Neural cell (in vitro differentiated cells): ENCODE results near the gene RIPOR1. TPM values are rescaled to one million over a fixed set of nuclear protein-coding genes. Genes with fewer than 3 reads are reported as not detected.

Experiments
- H2AFZ ChIP-seq: fragments of 200-600, 300-800 bp; sonication (generic), shearing (Covaris generic); 2 replicates; pipeline ENCODE4 v1.6.0; 2014; ENCODE audit warnings: low read depth, mild to moderate bottlenecking, antibody characterized with exemption, low read length, moderate library complexity
- H3F3A ChIP-seq: fragments of 200-600 bp; shearing (Covaris generic); 2 replicates; pipeline ENCODE4 v1.6.1; 2016; ENCODE audit warnings: mild to moderate bottlenecking, moderate library complexity, mixed read lengths, antibody characterized with exemption, low read length; ENCODE audit not compliant: insufficient read depth, poor library complexity, severe bottlenecking
- H3K27ac ChIP-seq: fragments of 200-600, 300-800 bp; sonication (generic), shearing (Covaris generic); 2 replicates; pipeline ENCODE4 v1.5.1; 2014; ENCODE audit warnings: mild to moderate bottlenecking, low read length, moderate library complexity
- H3K27me3 ChIP-seq: fragments of 300-800, 200-600 bp; sonication (generic), shearing (Covaris generic); 2 replicates; pipeline ENCODE4 v1.6.0; 2014; ENCODE audit warnings: mild to moderate bottlenecking, low read depth, low read length, moderate library complexity; ENCODE audit not compliant: insufficient read depth
- H3K36me3 ChIP-seq: fragments of 300-800, 200-600 bp; sonication (generic), shearing (Covaris generic); 2 replicates; pipeline ENCODE4 v1.5.1; 2014; ENCODE audit warnings: mild to moderate bottlenecking, antibody characterized with exemption, low read length, moderate library complexity; ENCODE audit not compliant: insufficient read depth
- H3K4me2 ChIP-seq: fragments of 300-800, 200-600 bp; sonication (generic), shearing (Covaris generic); 2 replicates; pipeline ENCODE4 v1.6.0; 2014; ENCODE audit warnings: mild to moderate bottlenecking, low read length
- H3K4me3 ChIP-seq: fragments of 300-800, 200-600 bp; sonication (generic), shearing (Covaris generic); 2 replicates; pipeline ENCODE4 v1.5.1; 2014; ENCODE audit warnings: mild to moderate bottlenecking, low read length, moderate library complexity
- H3K79me2 ChIP-seq: fragments of 200-600 bp; shearing (Covaris generic); replicated peaks from 2 replicates; pipeline ENCODE4 v1.6.0; 2014; ENCODE audit warnings: mild to moderate bottlenecking, low read length, moderate library complexity; ENCODE audit not compliant: insufficient read depth
- H3K9ac ChIP-seq: fragments of 300-800, 200-600 bp; sonication (generic), shearing (Covaris generic); 2 replicates; pipeline ENCODE4 v1.6.1; 2016; ENCODE audit warnings: mild to moderate bottlenecking, low read length, mixed read lengths
- H3K9me2 ChIP-seq: fragments of 200-600 bp; shearing (Covaris generic); 2 replicates; pipeline ENCODE4 v1.6.1; 2016; ENCODE audit warnings: mild to moderate bottlenecking, low read length, mixed read lengths; ENCODE audit not compliant: insufficient read depth
- H3K9me3 ChIP-seq: fragments of 200-600, 300-800 bp; sonication (generic), shearing (Covaris generic); 2 replicates; pipeline ENCODE4 v1.6.1; 2016; ENCODE audit warnings: mild to moderate bottlenecking, mixed run types, low read length, moderate library complexity, mixed read lengths
- H4K20me1 ChIP-seq: fragments of 200-600 bp; shearing (Covaris generic); 2 replicates; pipeline ENCODE4 v1.6.1; 2016; ENCODE audit warnings: mild to moderate bottlenecking, mixed run types; ENCODE audit not compliant: insufficient read depth
- CTCF ChIP-seq: fragments of 450-650 bp; IDR thresholded peaks from 2 replicates; pipeline ENCODE4 v1.5.1; 2014; ENCODE audit warnings: antibody characterized with exemption, mild to moderate bottlenecking, moderate library complexity; ENCODE audit not compliant: poor library complexity, severe bottlenecking
- EP300 ChIP-seq: fragments of 450-650 bp; conservative IDR thresholded peaks from 2 replicates; pipeline ENCODE4 v1.6.1; 2014; ENCODE audit warnings: antibody characterized with exemption, mild to moderate bottlenecking, moderate library complexity; ENCODE audit not compliant: poor library complexity, severe bottlenecking
- EZH2 ChIP-seq: fragments of 200-600, 300-800 bp; shearing (Covaris generic), sonication (generic); IDR thresholded peaks from 2 replicates; pipeline ENCODE4 v1.6.1; 2014; ENCODE audit warnings: antibody characterized with exemption, low read length, borderline replicate concordance, mild to moderate bottlenecking; ENCODE audit not compliant: insufficient read depth, poor library complexity, severe bottlenecking
- MXI1 ChIP-seq: fragments of 450-650 bp; conservative IDR thresholded peaks from 2 replicates; pipeline ENCODE4 v1.6.1; 2014; ENCODE audit warnings: antibody characterized with exemption, mild to moderate bottlenecking; ENCODE audit not compliant: poor library complexity, severe bottlenecking
- POLR2AphosphoS5 ChIP-seq: IDR thresholded peaks from 2 replicates; pipeline ENCODE4 v1.6.1; 2012
- RAD21 ChIP-seq: fragments of 450-650 bp; conservative IDR thresholded peaks from 2 replicates; pipeline ENCODE4 v1.6.1; 2014; ENCODE audit warnings: antibody characterized with exemption, mild to moderate bottlenecking, moderate library complexity
- REST ChIP-seq: IDR thresholded peaks from 2 replicates; pipeline ENCODE4 v1.6.1; 2012; ENCODE audit warnings: borderline replicate concordance
- SMC3 ChIP-seq: fragments of 450-650 bp; conservative IDR thresholded peaks from 2 replicates; pipeline ENCODE4 v1.6.1; 2014; ENCODE audit warnings: antibody characterized with exemption, mild to moderate bottlenecking, moderate library complexity; ENCODE audit not compliant: poor library complexity
- TAF1 ChIP-seq: IDR thresholded peaks from 2 replicates; pipeline ENCODE4 v1.6.1; 2012; ENCODE audit warnings: low read depth
- polyA plus RNA-seq: library from polyadenylated mRNA; depleted of rRNA; stranded (reverse); fragments of >200 nt; gene quantifications from 2 replicates; pipeline ENCODE4 v1.2.3, GENCODE V29; 2014

The RIPOR1 gene
- polyA plus RNA-seq, 1 donor from 2014 or later = 13.2 TPM

- H3K79me2 ChIP-seq = no peaks in the 10 kb centered on the region
- no peaks in the 10 kb centered on the region for H3F3A ChIP-seq
- no peaks in the 10 kb centered on the region for H3K27me3 ChIP-seq
- peaks cover 6% of the 10 kb centered on the region for H3K36me3 ChIP-seq
- no peak for TF ChIP-seq POLR2AphosphoS5
- no peak for TF ChIP-seq TAF1
- no peak for TF ChIP-seq SMC3
- no peak for TF ChIP-seq EP300
- TF ChIP-seq EZH2 = no peak
- no peak for TF ChIP-seq REST
- TF ChIP-seq RAD21 = no peak
- TF ChIP-seq CTCF = no peak
- H3K9me3 ChIP-seq = no peaks in the 10 kb centered on the region
- no peak overlapping the region for H3K27ac ChIP-seq
- no peak overlapping the region for H3K4me3 ChIP-seq
- H2AFZ ChIP-seq = no peak overlapping the region
- no peak overlapping the region for H3K4me2 ChIP-seq
- H4K20me1 ChIP-seq = no peaks in the 10 kb centered on the region
- H3K9me2 ChIP-seq = no peaks in the 10 kb centered on the region
- H3K9ac ChIP-seq = no peak overlapping the region
These were observed 21.3 kb downstream of the RIPOR1 start for GRCh38 chr16:67549936-67550335.

- no peak overlapping the region for H3K4me2 ChIP-seq
- H3K9ac ChIP-seq = no peak overlapping the region
- no peaks in the 10 kb centered on the region for H3K9me2 ChIP-seq
- no peak for TF ChIP-seq REST
- TF ChIP-seq TAF1 = no peak
- TF ChIP-seq MXI1 = no peak
- TF ChIP-seq RAD21 = no peak
- TF ChIP-seq SMC3 = no peak
- TF ChIP-seq EP300 = no peak
- TF ChIP-seq EZH2 = no peak
- no peak for TF ChIP-seq CTCF
- TF ChIP-seq POLR2AphosphoS5 = no peak
- H3K4me3 ChIP-seq = no peak overlapping the region
- no peaks in the 10 kb centered on the region for H3K9me3 ChIP-seq
- H4K20me1 ChIP-seq = no peaks in the 10 kb centered on the region
- H3F3A ChIP-seq = no peaks in the 10 kb centered on the region
- H3K27me3 ChIP-seq = no peaks in the 10 kb centered on the region
- no peak overlapping the region for H3K27ac ChIP-seq
- peaks cover 3% of the 10 kb centered on the region for H3K79me2 ChIP-seq
- H2AFZ ChIP-seq = no peak overlapping the region
- H3K36me3 ChIP-seq = peaks cover 6% of the 10 kb centered on the region
These were observed 22.5 kb downstream of the RIPOR1 start for GRCh38 chr16:67551091-67551490.
